Measurements from ENCODE around the gene CLPX.

The CLPX gene

DNA sequence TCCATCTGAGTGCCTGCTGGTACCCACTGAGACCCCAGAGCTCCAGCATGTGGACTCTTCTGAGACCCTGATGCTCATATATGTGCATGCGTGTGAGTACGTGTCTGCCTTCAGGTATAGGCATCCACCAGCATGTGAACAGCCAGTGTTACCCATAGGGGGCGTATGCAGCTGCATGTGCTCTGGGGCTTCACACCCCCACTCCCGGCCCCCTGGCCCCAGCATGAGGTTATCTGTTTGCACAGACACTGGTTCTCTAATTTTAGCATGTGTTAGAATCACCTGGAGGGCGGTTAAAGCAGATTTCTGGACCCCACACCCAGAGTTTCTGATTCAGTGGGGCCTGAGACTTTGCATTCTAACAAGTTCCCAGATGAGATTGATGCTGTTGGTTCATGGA is 27.0 kb upstream of the CLPX start:
- no peaks in the 10 kb centered on the region for H3K36me3 Mint-ChIP-seq (ENCODE audit: low read depth)
- H3K4me3 Mint-ChIP-seq, result no peak overlapping the region
- H3K4me1 Mint-ChIP-seq (ENCODE audit: low read depth), result no peaks in the 10 kb centered on the region
- no peak overlapping the region for H3K27ac Mint-ChIP-seq
- H3K9me3 Mint-ChIP-seq, result no peaks in the 10 kb centered on the region
- intact Hi-C loops (cut with micrococcal nuclease), result no loop called here
- H3K27me3 Mint-ChIP-seq, result no peaks in the 10 kb centered on the region

DNA sequence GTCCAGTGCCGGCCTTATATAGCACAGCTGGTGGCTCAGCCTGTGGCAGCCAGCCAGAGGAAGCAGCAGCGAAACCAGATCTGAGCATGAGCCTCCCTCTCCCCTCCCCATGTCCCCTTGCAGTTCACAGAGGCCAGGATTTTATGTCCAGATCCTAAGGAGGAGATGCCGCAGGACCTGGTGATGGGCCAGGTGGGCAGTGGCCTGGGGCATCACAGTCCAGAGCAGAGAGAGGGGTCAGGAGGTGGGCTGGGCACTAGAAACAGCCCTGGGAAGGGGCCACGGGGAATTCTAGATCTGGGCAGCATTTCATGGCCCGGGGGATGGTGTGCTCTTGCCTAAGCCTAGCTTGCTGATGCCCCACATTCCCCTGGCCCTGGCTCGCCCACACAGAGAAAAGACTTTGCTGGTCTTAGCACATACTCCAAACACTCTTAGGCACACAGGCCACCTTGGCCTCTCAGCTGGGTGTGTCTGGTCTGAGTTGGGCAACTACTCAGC is 26.4 kb upstream of the CLPX start:
- H3K27me3 Mint-ChIP-seq, result no peaks in the 10 kb centered on the region
- intact Hi-C loops (cut with micrococcal nuclease), result no loop called here
- no peak overlapping the region for H3K27ac Mint-ChIP-seq
- no peak overlapping the region for H3K4me3 Mint-ChIP-seq
- H3K4me1 Mint-ChIP-seq (ENCODE audit: low read depth), result no peaks in the 10 kb centered on the region
- H3K9me3 Mint-ChIP-seq, result no peaks in the 10 kb centered on the region
- no peaks in the 10 kb centered on the region for H3K36me3 Mint-ChIP-seq (ENCODE audit: low read depth)

DNA sequence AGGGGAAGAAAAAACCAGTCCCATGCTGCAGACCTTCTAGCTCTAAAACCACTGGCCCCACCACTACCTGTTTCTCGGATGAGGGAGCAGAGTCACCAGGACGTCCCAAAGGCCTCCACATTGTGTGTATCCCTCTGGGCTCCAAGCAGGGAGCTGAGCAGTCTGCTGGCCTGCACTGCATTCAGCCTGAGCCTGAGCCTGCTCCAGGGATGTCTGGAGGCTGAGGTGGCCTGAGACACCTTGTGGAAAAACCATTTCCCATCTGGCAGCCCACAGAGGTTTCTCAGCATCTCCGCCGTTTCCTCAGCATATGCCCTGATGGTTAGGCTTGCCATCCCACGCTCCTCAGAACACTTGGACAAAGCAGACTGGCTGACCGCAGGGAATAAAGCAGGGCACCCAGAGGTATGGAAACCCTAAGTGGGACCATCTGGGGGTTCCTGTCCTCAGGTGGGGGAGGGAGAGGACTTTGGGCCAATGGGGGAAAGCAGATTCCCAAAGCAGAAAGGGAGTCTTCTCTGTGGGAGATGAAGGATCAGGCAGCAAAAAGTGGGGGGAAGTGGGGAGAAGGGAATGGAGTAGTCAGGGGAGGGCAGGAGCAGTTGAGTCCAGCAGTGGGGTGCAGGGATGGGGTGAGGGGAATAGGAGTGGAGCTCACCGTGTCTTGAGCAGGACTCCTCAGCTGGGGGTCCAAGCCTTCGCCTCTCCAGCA is 25.8 kb upstream of the CLPX start, which contains the start of gene CILP:
Gene CILP, minus strand, starts transcription at position 704 of the 712 bp plus-strand sequence. CDS start 1,718 bp downstream, outside the sequence.
- H3K27ac Mint-ChIP-seq, result no peak within 1 kb of the TSS
- no peaks in the 10 kb centered on the region for H3K27me3 Mint-ChIP-seq
- H3K9me3 Mint-ChIP-seq, result no peaks in the 10 kb centered on the region
- no peaks in the 10 kb centered on the region for H3K4me1 Mint-ChIP-seq (ENCODE audit: low read depth)
- intact Hi-C loops (cut with micrococcal nuclease), result no loop called here
- H3K36me3 Mint-ChIP-seq (ENCODE audit: low read depth), result no peaks in the 10 kb centered on the region
- H3K4me3 Mint-ChIP-seq, result no peak within 1 kb of the TSS

DNA sequence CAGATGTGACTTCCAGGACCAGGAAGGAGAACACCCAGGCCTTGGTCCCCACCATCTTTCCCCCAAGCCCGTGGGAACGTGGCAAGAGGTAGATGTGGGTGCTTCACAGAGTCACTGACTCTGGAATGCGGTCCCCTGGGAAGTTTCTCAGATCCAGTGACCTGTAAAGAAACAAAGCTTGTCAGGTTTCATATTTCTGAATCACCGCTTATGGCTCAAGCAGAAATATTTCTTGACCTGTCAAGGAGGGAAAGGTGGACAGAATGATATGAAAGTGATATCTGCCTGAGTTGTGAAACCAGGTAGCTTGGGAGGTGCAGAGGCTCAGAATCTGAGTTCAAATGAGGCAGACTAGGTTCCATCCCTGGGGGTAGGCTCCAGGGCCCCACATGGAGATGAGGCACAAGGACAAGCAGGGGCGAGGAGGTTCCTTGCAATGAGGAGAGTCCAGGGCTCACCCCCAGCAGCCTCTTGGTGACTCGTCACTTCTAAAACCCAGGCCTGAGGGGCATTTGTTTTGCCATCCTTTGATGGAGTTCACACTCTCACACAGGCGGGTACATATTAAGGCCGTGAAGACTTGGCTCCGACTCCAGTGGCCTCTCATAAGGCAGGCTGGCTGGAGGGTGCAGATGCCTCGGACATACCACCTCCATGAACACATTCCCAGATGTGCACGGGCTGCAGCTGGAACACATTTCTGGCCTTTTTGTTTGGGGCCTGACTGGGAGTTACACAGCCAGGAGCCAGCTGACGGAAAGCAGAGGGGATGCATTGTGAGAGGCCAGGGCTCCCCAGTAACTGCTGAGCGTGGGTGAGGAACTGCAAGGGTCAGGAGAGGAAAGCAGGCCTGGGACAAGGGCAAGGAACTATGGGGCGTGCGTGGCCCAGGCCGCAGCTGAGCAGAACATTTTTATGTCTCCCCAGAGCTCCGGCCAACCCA is 24.8 kb upstream of the CLPX start:
- Mint-ChIP-seq H3K4me3 (no peak overlapping the region), H3K36me3 (ENCODE audit: low read depth) (no peaks in the 10 kb centered on the region), H3K4me1 (ENCODE audit: low read depth) (no peaks in the 10 kb centered on the region), H3K9me3 (no peaks in the 10 kb centered on the region), H3K27ac (no peak overlapping the region), H3K27me3 (no peaks in the 10 kb centered on the region)
- intact Hi-C loops (cut with micrococcal nuclease), result no loop called here

DNA sequence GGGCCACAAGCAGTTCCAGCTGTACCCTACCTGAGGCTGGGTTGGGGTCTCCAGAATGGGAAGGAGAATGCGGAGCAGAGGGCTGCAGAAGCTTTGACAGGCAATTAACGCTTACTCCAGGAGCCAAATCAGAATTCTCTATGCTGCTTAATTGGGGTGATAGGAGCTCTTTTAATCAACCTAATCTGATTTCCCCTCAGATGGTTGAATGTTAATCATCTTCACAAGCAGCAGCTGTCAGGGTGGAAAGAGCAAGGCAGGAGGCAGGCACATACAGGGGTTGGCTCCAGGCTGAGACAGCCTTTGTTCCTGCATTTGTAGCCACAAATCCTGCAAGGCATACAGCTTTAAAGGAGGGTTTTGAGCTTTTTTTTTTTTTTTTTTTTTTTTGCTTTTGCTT is 23.5 kb upstream of the CLPX start:
- Mint-ChIP-seq H3K36me3 (ENCODE audit: low read depth) (no peaks in the 10 kb centered on the region), H3K27ac (no peak overlapping the region), H3K4me3 (no peak overlapping the region), H3K27me3 (no peaks in the 10 kb centered on the region), H3K4me1 (ENCODE audit: low read depth) (no peaks in the 10 kb centered on the region), H3K9me3 (no peaks in the 10 kb centered on the region)
- intact Hi-C loops (cut with micrococcal nuclease), result no loop called here

DNA sequence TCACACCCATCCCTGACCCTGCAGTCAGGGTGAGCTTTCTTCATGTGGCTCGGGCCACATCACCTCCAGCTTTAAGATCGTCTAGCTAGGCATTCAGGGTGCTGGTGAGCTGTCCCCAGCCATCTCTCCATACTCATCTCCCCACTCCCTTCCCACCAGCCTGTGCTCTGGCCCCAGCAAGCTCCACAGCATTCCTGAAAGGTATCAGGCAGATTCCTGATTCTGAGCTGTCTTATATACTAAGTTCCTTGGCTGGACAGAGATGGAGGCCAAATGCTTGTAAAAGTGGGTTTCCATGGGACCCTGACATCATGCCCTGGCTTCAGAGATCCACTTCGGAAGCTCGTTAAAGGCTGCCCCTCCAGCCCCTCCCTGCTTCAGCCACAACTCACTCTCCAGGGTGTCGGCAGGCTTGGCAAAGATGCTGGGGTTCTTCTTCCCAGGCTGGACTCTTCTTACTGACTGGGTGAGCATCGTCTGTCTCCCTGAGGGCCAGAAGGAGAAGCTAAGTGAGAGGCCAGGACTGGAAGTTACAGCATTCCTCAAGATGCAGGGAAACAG is 22.2 kb upstream of the CLPX start:
- intact Hi-C loops (cut with micrococcal nuclease), result no loop called here
- H3K27ac Mint-ChIP-seq, result no peak overlapping the region
- no peaks in the 10 kb centered on the region for H3K36me3 Mint-ChIP-seq (ENCODE audit: low read depth)
- H3K4me3 Mint-ChIP-seq, result no peak overlapping the region
- H3K4me1 Mint-ChIP-seq (ENCODE audit: low read depth), result no peaks in the 10 kb centered on the region
- no peaks in the 10 kb centered on the region for H3K27me3 Mint-ChIP-seq
- no peaks in the 10 kb centered on the region for H3K9me3 Mint-ChIP-seq

DNA sequence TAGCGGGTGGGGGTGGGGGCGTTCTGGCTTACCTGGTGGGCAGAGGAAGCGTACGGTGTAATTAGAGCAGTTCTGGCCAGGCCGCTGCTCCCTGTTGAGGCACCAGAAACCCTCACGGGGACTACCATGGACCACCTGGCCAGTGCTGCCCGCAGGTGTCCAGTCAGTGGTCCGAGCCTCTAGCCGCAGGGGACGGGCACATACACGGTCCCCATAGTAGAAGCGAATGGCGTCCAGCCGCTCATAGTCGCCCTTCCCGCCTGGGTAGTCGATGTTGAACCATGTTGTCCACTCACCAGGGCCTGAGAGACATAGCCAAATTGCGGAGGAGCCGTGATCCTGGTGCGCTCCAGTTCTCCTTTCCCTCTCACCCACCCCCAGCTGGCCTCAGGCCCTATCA is 21.6 kb upstream of the CLPX start:
- H3K4me3 Mint-ChIP-seq, result no peak overlapping the region
- no peaks in the 10 kb centered on the region for H3K4me1 Mint-ChIP-seq (ENCODE audit: low read depth)
- H3K27ac Mint-ChIP-seq, result no peak overlapping the region
- H3K36me3 Mint-ChIP-seq (ENCODE audit: low read depth), result no peaks in the 10 kb centered on the region
- H3K9me3 Mint-ChIP-seq, result no peaks in the 10 kb centered on the region
- H3K27me3 Mint-ChIP-seq, result no peaks in the 10 kb centered on the region
- intact Hi-C loops (cut with micrococcal nuclease), result no loop called here

DNA sequence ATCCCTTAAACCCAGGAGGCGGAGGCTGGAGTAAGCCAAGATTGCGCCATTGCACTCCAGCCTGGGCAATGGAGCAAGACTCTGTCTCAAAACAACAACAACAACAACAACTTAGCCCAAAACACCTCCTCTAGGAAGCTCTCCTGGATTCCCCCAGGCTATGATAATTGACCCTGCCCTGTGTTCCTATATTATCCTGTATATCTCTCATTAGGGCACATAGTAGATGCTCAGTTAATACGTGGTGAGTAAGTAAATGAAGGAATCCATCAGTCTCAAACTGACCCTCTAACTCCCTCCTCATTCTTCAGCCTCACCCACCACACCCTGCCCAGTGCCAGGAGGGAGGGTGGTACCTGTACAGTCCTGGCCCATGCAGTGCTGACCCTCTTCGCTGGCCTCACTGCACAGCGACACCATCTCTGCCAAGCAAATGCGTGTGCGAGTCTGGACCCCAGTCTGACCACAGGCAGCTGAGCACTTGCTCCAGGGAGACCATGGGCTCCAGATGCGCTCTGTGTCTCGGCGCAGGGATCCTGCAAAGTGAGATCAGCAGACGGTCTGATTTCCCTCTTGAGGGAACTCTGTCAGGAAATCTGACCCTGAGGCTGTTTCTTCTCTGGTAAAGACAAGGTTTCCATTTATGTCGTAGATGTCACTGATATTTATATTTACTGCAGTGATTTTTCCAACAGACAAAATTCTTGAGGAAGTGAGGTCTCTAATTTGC is 20.0 kb upstream of the CLPX start:
- no peaks in the 10 kb centered on the region for H3K27me3 Mint-ChIP-seq
- intact Hi-C loops (cut with micrococcal nuclease), result no loop called here
- no peaks in the 10 kb centered on the region for H3K36me3 Mint-ChIP-seq (ENCODE audit: low read depth)

DNA sequence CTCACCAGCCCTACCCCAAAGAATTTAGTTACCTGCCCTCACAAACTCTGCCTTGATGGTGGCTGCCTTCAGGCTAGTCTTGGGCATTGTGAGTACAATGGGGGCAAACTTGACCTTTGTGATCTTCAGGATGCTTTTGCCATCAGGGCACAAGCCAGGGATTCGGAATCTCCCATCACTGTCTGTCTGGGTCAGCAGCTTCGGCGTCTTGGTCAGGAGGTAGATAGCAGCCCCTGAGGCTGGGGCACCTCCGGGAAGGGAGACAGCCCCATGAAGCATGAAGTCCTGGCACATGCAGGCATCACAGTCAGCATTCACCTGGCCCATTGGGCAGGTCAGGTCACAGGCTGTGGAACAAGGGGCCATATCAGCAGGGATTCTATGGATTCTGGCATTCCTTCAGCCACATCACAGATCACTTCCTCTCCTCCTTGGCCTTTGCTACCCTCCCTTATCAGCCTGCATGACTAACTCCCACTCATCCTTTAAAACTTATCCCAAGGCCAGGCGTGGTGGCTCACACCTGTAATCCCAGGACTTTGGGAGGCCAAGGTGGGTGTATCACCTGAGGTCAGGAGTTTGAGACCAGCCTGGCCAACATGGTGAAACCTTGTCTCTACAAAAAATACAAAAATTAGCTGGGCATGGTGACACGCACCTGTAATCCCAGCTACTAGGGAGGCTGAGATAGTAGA is 19.2 kb upstream of the CLPX start:
- intact Hi-C loops (cut with micrococcal nuclease), result no loop called here
- H3K4me3 Mint-ChIP-seq, result no peak overlapping the region
- H3K4me1 Mint-ChIP-seq (ENCODE audit: low read depth), result no peaks in the 10 kb centered on the region

More for the DNA sequence above, 20.0 kb upstream of the CLPX start:
- H3K9me3 Mint-ChIP-seq, result no peaks in the 10 kb centered on the region
- no peak overlapping the region for H3K27ac Mint-ChIP-seq
- no peaks in the 10 kb centered on the region for H3K4me1 Mint-ChIP-seq (ENCODE audit: low read depth)
- H3K4me3 Mint-ChIP-seq, result no peak overlapping the region

DNA sequence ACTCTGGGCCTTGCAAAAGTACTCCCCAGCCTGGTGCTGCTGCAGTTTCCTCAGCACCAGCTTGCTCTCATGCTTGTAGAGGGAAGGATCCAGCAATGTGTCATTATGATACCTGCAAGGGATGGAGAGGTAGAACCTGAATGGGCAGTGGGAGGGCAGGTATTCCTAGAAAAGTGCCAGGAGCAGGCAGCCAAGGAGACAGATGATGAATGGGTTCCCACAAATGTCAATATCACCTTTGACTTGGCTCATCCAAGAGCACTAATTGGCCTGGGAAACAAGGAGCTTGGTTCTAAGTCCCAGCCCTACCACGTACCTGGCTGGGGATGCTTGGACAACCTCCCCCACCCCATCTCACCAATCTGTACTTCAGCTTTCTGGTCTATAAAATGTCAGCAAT is 16.8 kb upstream of the CLPX start:
- H3K36me3 Mint-ChIP-seq (ENCODE audit: low read depth), result no peaks in the 10 kb centered on the region
- no peaks in the 10 kb centered on the region for H3K27me3 Mint-ChIP-seq
- no peaks in the 10 kb centered on the region for H3K9me3 Mint-ChIP-seq
- H3K4me3 Mint-ChIP-seq, result no peak overlapping the region
- H3K27ac Mint-ChIP-seq, result no peak overlapping the region
- intact Hi-C loops (cut with micrococcal nuclease), result no loop called here
- no peaks in the 10 kb centered on the region for H3K4me1 Mint-ChIP-seq (ENCODE audit: low read depth)

More for the DNA sequence above, 19.2 kb upstream of the CLPX start:
- Mint-ChIP-seq H3K27me3 (no peaks in the 10 kb centered on the region), H3K9me3 (no peaks in the 10 kb centered on the region), H3K36me3 (ENCODE audit: low read depth) (no peaks in the 10 kb centered on the region), H3K27ac (no peak overlapping the region)

DNA sequence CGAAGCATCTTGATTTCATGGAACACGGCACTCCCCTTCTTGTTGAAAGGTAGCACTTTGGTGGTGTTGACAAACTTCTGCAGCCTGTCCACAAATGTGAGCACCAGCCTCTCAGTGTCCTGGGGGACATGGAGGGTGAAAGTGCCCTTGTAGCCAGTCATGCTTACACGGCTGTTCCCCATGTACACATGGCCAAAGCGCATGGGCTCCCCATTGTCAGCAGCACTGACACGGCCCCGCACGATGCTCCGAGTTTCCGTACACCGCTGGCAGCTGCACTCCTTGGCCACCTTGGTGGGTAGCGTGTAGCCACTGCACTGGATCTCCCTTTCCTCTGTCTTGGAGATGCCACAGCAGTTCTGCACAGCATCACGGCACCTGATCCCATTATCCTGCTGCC is 13.4 kb upstream of the CLPX start:
- H3K4me1 Mint-ChIP-seq (ENCODE audit: low read depth), result no peaks in the 10 kb centered on the region
- H3K27ac Mint-ChIP-seq, result no peak overlapping the region
- no peak overlapping the region for H3K4me3 Mint-ChIP-seq
- no peaks in the 10 kb centered on the region for H3K9me3 Mint-ChIP-seq
- no peaks in the 10 kb centered on the region for H3K27me3 Mint-ChIP-seq
- intact Hi-C loops (cut with micrococcal nuclease), result no loop called here
- no peaks in the 10 kb centered on the region for H3K36me3 Mint-ChIP-seq (ENCODE audit: low read depth)

DNA sequence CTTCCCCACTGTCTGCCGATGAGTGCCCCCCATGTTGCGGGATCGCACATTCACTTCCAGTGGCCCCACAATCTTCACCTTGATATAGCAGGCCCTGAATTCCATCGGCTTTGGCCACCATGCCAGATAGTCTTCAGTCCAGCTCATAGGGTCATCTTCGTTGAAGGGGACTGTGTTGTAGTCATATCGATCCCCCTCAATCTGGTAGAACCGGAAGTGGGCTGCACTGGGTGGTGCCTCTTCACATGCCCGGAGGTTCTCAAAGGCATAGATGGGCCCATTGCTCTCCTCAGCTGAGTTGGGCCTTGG is 12.1 kb upstream of the CLPX start:
- intact Hi-C loops (cut with micrococcal nuclease), result no loop called here
- no peaks in the 10 kb centered on the region for H3K4me1 Mint-ChIP-seq (ENCODE audit: low read depth)
- H3K36me3 Mint-ChIP-seq (ENCODE audit: low read depth), result no peaks in the 10 kb centered on the region
- no peak overlapping the region for H3K4me3 Mint-ChIP-seq
- H3K27ac Mint-ChIP-seq, result no peak overlapping the region
- no peaks in the 10 kb centered on the region for H3K9me3 Mint-ChIP-seq
- H3K27me3 Mint-ChIP-seq, result no peaks in the 10 kb centered on the region

DNA sequence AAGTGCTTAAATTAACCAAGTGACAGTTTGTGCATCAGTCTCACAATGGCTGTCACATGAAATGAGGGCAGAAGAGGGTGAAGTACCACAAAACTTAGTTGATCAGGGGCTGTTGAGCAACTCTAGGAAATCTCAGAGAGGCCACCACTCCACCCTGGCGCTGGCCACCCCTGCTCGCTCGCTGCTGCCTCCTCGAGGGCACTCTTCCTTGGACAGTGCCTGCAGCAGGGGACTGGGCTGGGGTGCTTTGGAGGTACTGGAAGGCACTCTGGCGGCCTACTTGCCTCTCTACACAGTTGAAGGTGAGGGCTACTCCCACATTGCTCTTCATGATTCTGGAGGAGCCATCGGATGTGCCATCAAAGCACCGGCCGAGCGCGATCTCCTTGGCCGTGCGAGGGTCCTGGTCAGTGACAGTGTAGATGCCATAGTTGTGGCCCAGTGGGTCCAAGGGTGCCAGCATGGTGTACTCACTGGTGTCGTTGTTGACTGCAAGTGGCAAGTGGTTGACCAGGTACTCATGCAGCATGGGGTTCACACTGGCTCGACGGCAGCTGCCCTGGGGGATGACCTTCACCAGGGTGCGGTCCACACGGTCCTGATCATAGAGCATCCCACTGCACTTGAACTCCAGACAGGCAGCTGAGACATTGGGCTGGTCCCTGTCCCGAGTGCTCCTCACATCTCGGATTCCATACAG is 11.6 kb upstream of the CLPX start:
- Mint-ChIP-seq H3K4me3 (no peak overlapping the region), H3K4me1 (ENCODE audit: low read depth) (no peaks in the 10 kb centered on the region), H3K27me3 (no peaks in the 10 kb centered on the region), H3K9me3 (no peaks in the 10 kb centered on the region), H3K27ac (no peak overlapping the region), H3K36me3 (ENCODE audit: low read depth) (no peaks in the 10 kb centered on the region)
- intact Hi-C loops (cut with micrococcal nuclease), result no loop called here
